Stimulated activated CD8-positive, alpha-beta memory T cell treated with anti-CD3 and anti-CD28 coated beads, Interleukin-15, amount 100 ng/mL, for 1 hour (primary cell): Measurements from ENCODE around the gene IQSEC1.
A peak's percentile ranks its signal among the peaks of the same experiment; 100 is the strongest.

ENCODE experiments used
- DNase-seq: peaks from one replicate; pipeline ENCODE4 v3.0.0-alpha.2; 2020; ENCODE audit warnings: low read depth

IQSEC1 gene

GRCh38 chr3:13015286-13016082, 57.7 kb downstream of the IQSEC1 start:
- no peak for DNase-seq

GRCh38 chr3:13014755-13015285, 58.4 kb downstream of the IQSEC1 start:
- no peak for DNase-seq

- DNase-seq, result no peak
Measured at GRCh38 chr3:13013994-13014754, 59.1 kb downstream of the IQSEC1 start.

- DNase-seq, result no peak
Measured at GRCh38 chr3:13013566-13013965, 59.7 kb downstream of the IQSEC1 start.

- no peak for DNase-seq
Measured at GRCh38 chr3:13013151-13013561, 60.1 kb downstream of the IQSEC1 start.

GRCh38 chr3:13012221-13012691, 61.0 kb downstream of the IQSEC1 start:
- no peak for DNase-seq

GRCh38 chr3:13011573-13012220, 61.5 kb downstream of the IQSEC1 start:
- peak; percentile 62 for DNase-seq

- DNase-seq, result no peak
Measured at GRCh38 chr3:13010780-13011572, 62.3 kb downstream of the IQSEC1 start.

GRCh38 chr3:13009946-13010315, 63.3 kb downstream of the IQSEC1 start:
- no peak for DNase-seq

GRCh38 chr3:13009132-13009945, 63.9 kb downstream of the IQSEC1 start:
- DNase-seq, result no peak

GRCh38 chr3:13008155-13008995, 64.9 kb downstream of the IQSEC1 start:
- DNase-seq, result no peak

- no peak for DNase-seq
Measured at GRCh38 chr3:13007251-13007941, 65.8 kb downstream of the IQSEC1 start.

- no peak for DNase-seq
Measured at GRCh38 chr3:13006216-13006990, 66.8 kb downstream of the IQSEC1 start.

GRCh38 chr3:13005301-13005700, 67.9 kb downstream of the IQSEC1 start:
- no peak for DNase-seq

GRCh38 chr3:13004376-13004775, 68.9 kb downstream of the IQSEC1 start:
- DNase-seq, result no peak

- no peak for DNase-seq
Measured at GRCh38 chr3:13003608-13004007, 69.6 kb downstream of the IQSEC1 start.

GRCh38 chr3:13002398-13003124, 70.7 kb downstream of the IQSEC1 start:
- no peak for DNase-seq
